22Rv1 (cell line): ENCODE results near the gene JAK3.

Experiments
- CTCF ChIP-seq: fragments of 450-650 bp; IDR thresholded peaks from 2 replicates; pipeline ENCODE4 v1.5.1; 2017; ENCODE audit warnings: mild to moderate bottlenecking
- ZFX ChIP-seq: fragments of 450-650 bp; IDR thresholded peaks from 2 replicates; pipeline ENCODE4 v1.6.1; 2017; ENCODE audit warnings: antibody characterized with exemption, borderline replicate concordance

GRCh38 chr19:17846146-17846545 is 1.6 kb downstream of the JAK3 start:
- TF ChIP-seq CTCF (no peak), ZFX (no peak)
